Esophagus squamous epithelium (tissue), 4 donors: ENCODE results near the gene C4BPB.

Experiments used
- CTCF ChIP-seq, 6 experiments: fragments of 450-650 bp in 4 of 6; fragments of 200-600 bp in 2 of 6; sonication (generic) in 2 of 6; IDR thresholded peaks; one replicate each; pipeline ENCODE4 v1.5.1; 2016 to 2019; ENCODE audit warnings: antibody characterized with exemption in 6 of 6, mild to moderate bottlenecking in 4 of 6, moderate library complexity in 4 of 6
- POLR2A ChIP-seq, 4 donors: fragments of 450-650 bp; IDR thresholded peaks; one replicate each; pipeline ENCODE4 v1.6.1; 2017; ENCODE audit warnings: antibody characterized with exemption in 4 of 4, mild to moderate bottlenecking in 4 of 4, moderate library complexity in 3 of 4

GRCh38 chr1:207109004-207109403, 20.3 kb downstream of the C4BPB start:
- TF ChIP-seq CTCF (IDR thresholded peaks at IDR 0.05) (no peak), POLR2A (IDR thresholded peaks at IDR 0.05) (no peak)
